Measurements from ENCODE around the gene FAM50B. TPM values are rescaled to one million over a fixed set of nuclear protein-coding genes. Genes with fewer than 3 reads are reported as not detected.

The FAM50B gene
- total and polyA plus RNA-seq, 2 of the 4 experiments (the other 2 are of a cell fraction): 4.1 to 7.4 TPM

DNA sequence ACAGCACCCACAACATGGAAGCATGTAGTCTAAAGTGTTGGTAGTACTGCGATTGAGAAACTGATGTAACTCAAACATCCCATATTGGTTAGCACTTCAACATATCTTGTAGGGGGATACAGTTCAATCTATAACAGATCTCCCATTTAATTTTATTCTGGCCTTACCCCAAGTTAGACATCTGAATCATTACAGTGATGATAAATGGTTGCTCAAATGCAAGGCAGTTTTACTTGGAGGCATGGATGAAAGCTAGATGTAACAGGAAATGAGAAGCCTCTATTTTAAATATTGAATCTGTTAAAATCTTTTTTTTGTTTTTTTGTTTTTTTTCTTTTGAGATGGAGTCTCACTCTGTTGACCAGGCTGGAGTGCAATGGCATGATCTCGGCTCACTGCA, 44.2 kb upstream of the FAM50B start:
- no peak for ATAC-seq (ENCODE audit: low read depth)
- no peak overlapping the region for H3K27ac ChIP-seq (ENCODE audit: insufficient read depth, low read length)
- peak overlapping the region; percentile 92 for H3K4ac ChIP-seq (ENCODE audit: low read depth, low read length)
- no peak overlapping the region for H2AK9ac ChIP-seq (replicated peaks; ENCODE audit: low read depth, low read length, poor library complexity)
- no peaks in the 10 kb centered on the region for H3K27me3 ChIP-seq (ENCODE audit: control insufficient read depth, insufficient read depth, low read length)
- H4K8ac ChIP-seq (ENCODE audit: low read depth in 2 of 2, low read length in 2 of 2): peak overlapping the region; percentile 60 to 71
- no TSS peak for BruUV-seq (replicated peaks)
- H3K4me1 ChIP-seq (ENCODE audit: control insufficient read depth, insufficient read depth, low read length): peaks cover 30% of the 10 kb centered on the region
- peak overlapping the region; percentile 80 for H2BK5ac ChIP-seq (ENCODE audit: low read depth, low read length, poor library complexity, severe bottlenecking)
- H3K18ac ChIP-seq (ENCODE audit: low read depth, low read length): peak overlapping the region; percentile 66; the same call in 1 of the 2 replicates
- H3K9me1 ChIP-seq (ENCODE audit: insufficient read depth, low read length): peaks cover 30% of the 10 kb centered on the region
- whole genome bisulfite sequencing, 2 experiments (ENCODE audit: extremely low coverage in 2 of 2, insufficient read length in 1 of 2): no CpG with 5 or more reads among the region's 2 CpGs
- 0 out of 2 replicates have a peak overlapping the region, but pooled peaks have one; percentile 10 for H3K23ac ChIP-seq (ENCODE audit: low read depth, low read length)
- H4K5ac ChIP-seq (ENCODE audit: low read depth, low read length): no peak overlapping the region
- peak overlapping the region; percentile 94 for H2BK120ac ChIP-seq (ENCODE audit: low read depth, low read length)
- DNase-seq: no peak
- H3K4me2 ChIP-seq (ENCODE audit: low read depth, low read length): no peak overlapping the region
- H3K36me3 ChIP-seq (ENCODE audit: control insufficient read depth, insufficient read depth, low read length): no peaks in the 10 kb centered on the region
- H3K9me3 ChIP-seq (ENCODE audit: control insufficient read depth, insufficient read depth, low read length): no peaks in the 10 kb centered on the region
- intact Hi-C loops (cut with micrococcal nuclease): loop anchor here (2.0 to 5.0 kb wide), 2 partner anchors 37 to 52 kb away; no protein-coding TSS in a partner anchor
- TF ChIP-seq RCOR1 (IDR thresholded peaks at IDR 0.05; ENCODE audit: insufficient replicate concordance, low read length) (no peak), MAZ (IDR thresholded peaks at IDR 0.05; ENCODE audit: borderline replicate concordance, low read depth, low read length) (no peak), RAD21 (IDR thresholded peaks at IDR 0.05; ENCODE audit: low read length) (no peak), RFX5 (IDR thresholded peaks at IDR 0.05; ENCODE audit: low read depth, low read length) (no peak), CHD1 (IDR thresholded peaks at IDR 0.05; ENCODE audit: low read depth, low read length) (no peak), MXI1 (IDR thresholded peaks at IDR 0.05; ENCODE audit: borderline replicate concordance, low read depth, low read length) (no peak), CEBPB (IDR thresholded peaks at IDR 0.05; ENCODE audit: low read depth, low read length) (no peak), FOS (IDR thresholded peaks at IDR 0.05; ENCODE audit: low read depth, low read length) (no peak), MAFK (IDR thresholded peaks at IDR 0.05; ENCODE audit: low read depth, low read length) (no peak), NFE2L2 (IDR thresholded peaks at IDR 0.05; ENCODE audit: low read depth, low read length) (no peak)
- TF ChIP-seq, protein P1, sequence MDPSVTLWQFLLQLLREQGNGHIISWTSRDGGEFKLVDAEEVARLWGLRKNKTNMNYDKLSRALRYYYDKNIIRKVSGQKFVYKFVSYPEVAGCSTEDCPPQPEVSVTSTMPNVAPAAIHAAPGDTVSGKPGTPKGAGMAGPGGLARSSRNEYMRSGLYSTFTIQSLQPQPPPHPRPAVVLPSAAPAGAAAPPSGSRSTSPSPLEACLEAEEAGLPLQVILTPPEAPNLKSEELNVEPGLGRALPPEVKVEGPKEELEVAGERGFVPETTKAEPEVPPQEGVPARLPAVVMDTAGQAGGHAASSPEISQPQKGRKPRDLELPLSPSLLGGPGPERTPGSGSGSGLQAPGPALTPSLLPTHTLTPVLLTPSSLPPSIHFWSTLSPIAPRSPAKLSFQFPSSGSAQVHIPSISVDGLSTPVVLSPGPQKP (IDR thresholded peaks at IDR 0.05; ENCODE audit: borderline replicate concordance, low read depth, low read length): no peak
- TF ChIP-seq, protein P2, sequence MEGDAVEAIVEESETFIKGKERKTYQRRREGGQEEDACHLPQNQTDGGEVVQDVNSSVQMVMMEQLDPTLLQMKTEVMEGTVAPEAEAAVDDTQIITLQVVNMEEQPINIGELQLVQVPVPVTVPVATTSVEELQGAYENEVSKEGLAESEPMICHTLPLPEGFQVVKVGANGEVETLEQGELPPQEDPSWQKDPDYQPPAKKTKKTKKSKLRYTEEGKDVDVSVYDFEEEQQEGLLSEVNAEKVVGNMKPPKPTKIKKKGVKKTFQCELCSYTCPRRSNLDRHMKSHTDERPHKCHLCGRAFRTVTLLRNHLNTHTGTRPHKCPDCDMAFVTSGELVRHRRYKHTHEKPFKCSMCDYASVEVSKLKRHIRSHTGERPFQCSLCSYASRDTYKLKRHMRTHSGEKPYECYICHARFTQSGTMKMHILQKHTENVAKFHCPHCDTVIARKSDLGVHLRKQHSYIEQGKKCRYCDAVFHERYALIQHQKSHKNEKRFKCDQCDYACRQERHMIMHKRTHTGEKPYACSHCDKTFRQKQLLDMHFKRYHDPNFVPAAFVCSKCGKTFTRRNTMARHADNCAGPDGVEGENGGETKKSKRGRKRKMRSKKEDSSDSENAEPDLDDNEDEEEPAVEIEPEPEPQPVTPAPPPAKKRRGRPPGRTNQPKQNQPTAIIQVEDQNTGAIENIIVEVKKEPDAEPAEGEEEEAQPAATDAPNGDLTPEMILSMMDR (conservative IDR thresholded peaks at IDR 0.05; ENCODE audit: low read depth, low read length): no peak
- TF ChIP-seq, protein P3, sequence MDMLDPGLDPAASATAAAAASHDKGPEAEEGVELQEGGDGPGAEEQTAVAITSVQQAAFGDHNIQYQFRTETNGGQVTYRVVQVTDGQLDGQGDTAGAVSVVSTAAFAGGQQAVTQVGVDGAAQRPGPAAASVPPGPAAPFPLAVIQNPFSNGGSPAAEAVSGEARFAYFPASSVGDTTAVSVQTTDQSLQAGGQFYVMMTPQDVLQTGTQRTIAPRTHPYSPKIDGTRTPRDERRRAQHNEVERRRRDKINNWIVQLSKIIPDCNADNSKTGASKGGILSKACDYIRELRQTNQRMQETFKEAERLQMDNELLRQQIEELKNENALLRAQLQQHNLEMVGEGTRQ (IDR thresholded peaks at IDR 0.05; ENCODE audit: low read depth, low read length): no peak
- H4K20me1 ChIP-seq (ENCODE audit: insufficient read depth, low read length): no peaks in the 10 kb centered on the region
- peak overlapping the region; percentile 44 for H2AFZ ChIP-seq (replicated peaks; ENCODE audit: low read length, poor library complexity)
- peak overlapping the region; percentile 72 for H4K91ac ChIP-seq (ENCODE audit: insufficient read depth, low read depth, low read length)
- H3K4me3 ChIP-seq (ENCODE audit: insufficient read depth, low read depth, low read length): no peak overlapping the region
- no peak overlapping the region for H3K56ac ChIP-seq (ENCODE audit: extremely low read depth, insufficient read depth, low read length)
- dilution Hi-C loops (cut with HindIII; ENCODE audit: low sequenced_read_pairs, unreplicated experiment): no loop called here
- H2BK15ac ChIP-seq (ENCODE audit: low read depth, low read length): peak overlapping the region; percentile 97; the same call in 1 of the 3 replicates
- peak overlapping the region; percentile 98 for H2AK5ac ChIP-seq (ENCODE audit: low read depth, low read length)
- H3K9ac ChIP-seq (ENCODE audit: low read depth, low read length): no peak overlapping the region
- peaks cover 0 to 16% of the 10 kb centered on the region in 2 experiments; a peak in 1 of 4 replicates for H3K79me1 ChIP-seq (ENCODE audit: low read depth in 1 of 2, low read length in 2 of 2)
- peak overlapping the region; percentile 92 for H2BK20ac ChIP-seq (ENCODE audit: low read depth, low read length)
- peak overlapping the region; percentile 73 for H3K14ac ChIP-seq (replicated peaks; ENCODE audit: low read depth, low read length)
- POLR2A ChIA-PET (ENCODE audit: unreplicated experiment): no interaction called here
- in situ Hi-C loops (cut with MboI; ENCODE audit: low sequenced_read_pairs): loop anchor here (10.0 kb wide), 1 partner anchor 50 kb away; the partner anchor contains the start of gene PXDC1
- CTCF ChIA-PET: no interaction called here

Measured in IMR-90 (cell line).